KMS-11 (cell line): ENCODE data around the gene MAP7D3.

Source experiments
- H2AFZ ChIP-seq: fragments of 200-600 bp; sonication (generic); 2 replicates; pipeline ENCODE4 v1.6.1; 2016; ENCODE audit warnings: antibody characterized with exemption, mixed run types, low read depth
- H3K27ac ChIP-seq: fragments of 200-600 bp; sonication (generic); 2 replicates; pipeline ENCODE4 v1.6.1; 2016; ENCODE audit warnings: mild to moderate bottlenecking, mixed run types
- H3K27me3 ChIP-seq: fragments of 200-600 bp; sonication (generic); 2 replicates; pipeline ENCODE4 v1.6.1; 2017; ENCODE audit warnings: mild to moderate bottlenecking, low read depth, mixed run types, moderate library complexity; ENCODE audit not compliant: insufficient read depth
- H3K36me3 ChIP-seq: fragments of 200-600 bp; sonication (generic); 2 replicates; pipeline ENCODE4 v1.6.1; 2017; ENCODE audit warnings: mild to moderate bottlenecking, mixed run types; ENCODE audit not compliant: insufficient read depth
- H3K4me1 ChIP-seq: fragments of 200-600 bp; sonication (generic); 2 replicates; pipeline ENCODE4 v1.6.1; 2016; ENCODE audit warnings: mild to moderate bottlenecking, low read depth, mixed run types; ENCODE audit not compliant: poor library complexity, severe bottlenecking
- H3K4me2 ChIP-seq: fragments of 200-600 bp; sonication (generic); 2 replicates; pipeline ENCODE4 v1.7.0; 2016; ENCODE audit warnings: mild to moderate bottlenecking, mixed run types
- H3K4me3 ChIP-seq: fragments of 200-600 bp; sonication (generic); IDR thresholded peaks from 2 replicates; pipeline ENCODE4 v1.6.1; 2017; ENCODE audit warnings: low read depth, low read length, mixed read lengths; ENCODE audit not compliant: insufficient read depth
- H3K79me2 ChIP-seq: fragments of 200-600 bp; sonication (generic); 2 replicates; pipeline ENCODE4 v1.6.1; 2016; ENCODE audit warnings: low read depth, mixed run types; ENCODE audit not compliant: insufficient read depth
- H3K9ac ChIP-seq: fragments of 200-600 bp; sonication (generic); 2 replicates; pipeline ENCODE4 v1.6.1; 2016; ENCODE audit warnings: mild to moderate bottlenecking, mixed run types
- H4K20me1 ChIP-seq: fragments of 200-600 bp; sonication (generic); 2 replicates; pipeline ENCODE4 v1.6.1; 2016; ENCODE audit warnings: mild to moderate bottlenecking, mixed run types; ENCODE audit not compliant: insufficient read depth
- CTCF ChIP-seq: fragments of 200-600 bp; sonication (generic); conservative IDR thresholded peaks from 2 replicates; pipeline ENCODE4 v1.6.1; 2017; ENCODE audit warnings: low read depth, mild to moderate bottlenecking, antibody characterized with exemption, low read length, moderate library complexity, mixed read lengths

Gene MAP7D3

GRCh38 chrX:136198678-136199243 lies 52.4 kb downstream of the MAP7D3 start:
- no peaks in the 10 kb centered on the region for H4K20me1 ChIP-seq
- no peaks in the 10 kb centered on the region for H3K36me3 ChIP-seq
- peaks cover 8% of the 10 kb centered on the region for H3K4me1 ChIP-seq
- no peak for TF ChIP-seq CTCF
- no peak overlapping the region for H2AFZ ChIP-seq
- no peaks in the 10 kb centered on the region for H3K79me2 ChIP-seq
- H3K4me3 ChIP-seq: no peak overlapping the region
- no peaks in the 10 kb centered on the region for H3K27me3 ChIP-seq
- no peak overlapping the region for H3K9ac ChIP-seq
- no peak overlapping the region for H3K4me2 ChIP-seq
- no peak overlapping the region for H3K27ac ChIP-seq

- no peak overlapping the region for H2AFZ ChIP-seq
- H3K27ac ChIP-seq: no peak overlapping the region
- no peak overlapping the region for H3K4me3 ChIP-seq
- TF ChIP-seq CTCF: no peak
- no peaks in the 10 kb centered on the region for H3K27me3 ChIP-seq
- no peaks in the 10 kb centered on the region for H3K36me3 ChIP-seq
- no peak overlapping the region for H3K4me2 ChIP-seq
- H3K79me2 ChIP-seq: no peaks in the 10 kb centered on the region
- no peaks in the 10 kb centered on the region for H4K20me1 ChIP-seq
- peaks cover under 1% of the 10 kb centered on the region for H3K4me1 ChIP-seq
- H3K9ac ChIP-seq: no peak overlapping the region
Measured at GRCh38 chrX:136198010-136198409, 53.2 kb downstream of the MAP7D3 start.

- H2AFZ ChIP-seq: no peak overlapping the region
- no peak overlapping the region for H3K4me3 ChIP-seq
- no peaks in the 10 kb centered on the region for H4K20me1 ChIP-seq
- no peaks in the 10 kb centered on the region for H3K36me3 ChIP-seq
- no peaks in the 10 kb centered on the region for H3K27me3 ChIP-seq
- H3K4me2 ChIP-seq: no peak overlapping the region
- no peak for TF ChIP-seq CTCF
- no peak overlapping the region for H3K9ac ChIP-seq
- H3K27ac ChIP-seq: no peak overlapping the region
- no peaks in the 10 kb centered on the region for H3K79me2 ChIP-seq
- no peaks in the 10 kb centered on the region for H3K4me1 ChIP-seq
Measured at GRCh38 chrX:136196691-136197155, 54.5 kb downstream of the MAP7D3 start.

- TF ChIP-seq CTCF: no peak
- Histone ChIP-seq H3K36me3 (no peaks in the 10 kb centered on the region), H3K9ac (no peak overlapping the region)
Measured at GRCh38 chrX:136195247-136195646, 56.0 kb downstream of the MAP7D3 start.

More at GRCh38 chrX:136195247-136195646, 56.0 kb downstream of the MAP7D3 start:
- Histone ChIP-seq H2AFZ (no peak overlapping the region), H3K27ac (no peak overlapping the region), H4K20me1 (no peaks in the 10 kb centered on the region), H3K4me1 (no peaks in the 10 kb centered on the region), H3K79me2 (no peaks in the 10 kb centered on the region), H3K4me2 (no peak overlapping the region), H3K4me3 (no peak overlapping the region), H3K27me3 (no peaks in the 10 kb centered on the region)
